ENCODE measurements around the gene KCTD7. TPM values are rescaled to one million over a fixed set of nuclear protein-coding genes. Genes with fewer than 3 reads are reported as not detected.
"Not testable (repeated sequence)": the region's sequence is repeated elsewhere in the genome, so short reads cannot be mapped to it uniquely, and the experiment has no call there.

The KCTD7 gene
- polyA plus RNA-seq, 1 donor, result 18.4 TPM

- peak; percentile 100 for DNase-seq
Observed at GRCh38 chr7:66654275-66655112, 25.8 kb downstream of the KCTD7 start.

DNA sequence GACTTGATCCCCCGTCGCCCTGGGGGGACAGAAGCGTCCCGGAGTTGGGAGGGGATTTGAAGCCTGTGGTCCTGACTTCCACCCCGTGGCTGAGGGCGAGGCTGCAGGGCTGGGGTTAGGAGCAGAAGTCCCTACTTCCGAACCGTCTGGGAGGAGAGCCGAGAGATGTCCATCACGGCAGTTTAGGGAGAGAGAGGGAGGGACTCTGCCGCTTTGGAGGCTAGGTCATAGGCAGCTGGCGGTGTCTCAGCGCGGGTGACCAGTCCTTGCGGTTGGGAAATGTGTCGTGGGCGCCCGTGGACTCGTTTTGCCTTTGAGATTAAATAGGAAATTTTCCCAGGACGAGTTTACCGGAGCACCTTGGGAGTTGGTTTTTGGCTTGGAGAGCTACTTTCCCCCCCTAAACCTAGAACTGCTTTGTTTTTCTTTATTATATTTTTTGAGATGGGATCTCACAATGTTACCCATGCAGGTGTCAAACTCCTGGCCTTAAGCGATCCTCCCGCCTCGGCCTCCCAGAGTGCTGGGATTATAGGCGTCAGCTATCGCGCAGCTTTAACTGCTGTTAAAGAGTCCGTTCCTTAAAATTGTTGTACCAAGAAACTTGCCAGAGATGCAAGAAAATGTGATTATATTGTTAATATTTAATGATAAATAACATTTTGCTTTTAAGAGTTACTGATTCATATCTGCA, 26.6 kb downstream of the KCTD7 start:
- peak; percentile 40 for DNase-seq

DNA sequence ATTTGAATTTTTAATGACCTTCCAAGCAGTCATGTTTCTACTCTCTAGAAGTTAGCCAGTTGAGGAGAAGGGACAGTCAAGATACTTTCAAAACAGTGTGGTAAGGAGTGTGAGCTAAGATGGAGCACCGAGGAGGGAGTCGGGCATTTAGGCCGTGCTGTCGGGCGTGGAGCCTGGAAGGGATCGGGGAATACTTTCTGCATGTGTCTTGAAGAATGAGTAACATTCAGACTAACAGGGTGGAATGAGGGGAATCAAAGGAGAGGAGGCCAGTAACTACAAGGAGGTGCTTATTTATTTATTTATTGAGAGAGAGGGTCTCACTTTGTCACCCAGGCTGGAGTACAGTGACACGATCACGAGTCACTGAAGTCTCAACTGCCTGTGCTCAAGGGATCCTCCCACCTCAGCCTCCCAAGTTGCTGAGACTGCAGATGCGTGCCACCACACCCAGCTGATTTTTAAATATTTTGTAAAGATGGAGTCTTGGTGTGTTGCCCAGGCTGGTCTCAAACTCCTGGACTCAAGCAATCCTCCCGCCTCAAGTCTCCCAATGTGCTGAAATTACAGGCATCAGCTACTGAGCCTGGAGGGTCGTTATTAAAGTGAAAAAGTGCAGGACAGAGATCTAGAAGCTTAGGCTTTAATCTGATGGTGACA, 27.3 kb downstream of the KCTD7 start:
- not testable (repeated sequence) for DNase-seq

DNA sequence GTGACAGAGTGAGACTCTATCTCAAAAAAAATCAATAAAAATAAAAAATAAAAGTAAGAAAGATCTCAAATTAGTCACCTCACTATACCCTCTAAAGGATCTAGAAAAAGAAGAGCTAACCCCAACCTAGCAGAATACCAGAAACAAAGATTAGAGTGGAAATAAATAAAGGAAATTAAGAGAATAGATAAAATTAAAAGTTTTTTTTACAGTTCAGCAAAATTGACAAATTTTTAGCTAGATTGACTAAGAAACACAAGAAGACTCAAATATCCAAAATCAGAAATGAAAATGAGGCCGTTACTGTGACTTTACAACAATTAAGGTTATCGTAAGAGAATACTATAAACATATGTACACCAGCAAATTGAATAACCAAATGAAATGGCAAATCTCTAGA, 29.1 kb downstream of the KCTD7 start:
- no peak for DNase-seq

DNA sequence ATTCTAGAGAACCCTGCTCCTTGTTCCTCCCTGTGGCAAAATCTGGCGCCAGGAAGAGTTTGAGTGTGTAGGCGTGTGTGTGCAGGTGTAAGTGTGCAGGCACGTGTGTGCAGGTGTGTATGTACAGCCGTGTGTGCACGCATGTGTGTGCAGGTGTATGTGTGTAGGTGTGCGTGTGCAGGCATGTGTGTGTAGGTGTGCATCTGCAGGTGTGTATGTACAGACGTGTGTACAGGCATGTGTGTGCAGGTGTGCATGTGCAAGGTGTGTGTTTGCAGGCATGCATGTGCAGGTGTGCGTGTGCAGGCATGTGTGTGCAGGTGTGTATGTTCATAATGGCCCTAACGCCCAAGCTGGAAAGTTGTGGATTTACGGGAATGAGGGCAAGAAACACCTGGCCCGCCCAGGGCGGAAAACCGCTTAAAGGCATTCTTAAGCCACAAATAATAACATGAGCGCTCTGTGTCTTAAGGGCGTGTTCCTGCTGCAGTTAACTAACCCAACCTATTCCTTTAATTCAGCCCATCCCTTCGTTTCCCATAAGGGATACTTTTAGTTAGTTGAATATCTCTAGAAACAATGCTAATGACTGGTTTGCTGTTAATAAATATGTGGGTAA, 34.1 kb downstream of the KCTD7 start:
- no peak for DNase-seq

DNA sequence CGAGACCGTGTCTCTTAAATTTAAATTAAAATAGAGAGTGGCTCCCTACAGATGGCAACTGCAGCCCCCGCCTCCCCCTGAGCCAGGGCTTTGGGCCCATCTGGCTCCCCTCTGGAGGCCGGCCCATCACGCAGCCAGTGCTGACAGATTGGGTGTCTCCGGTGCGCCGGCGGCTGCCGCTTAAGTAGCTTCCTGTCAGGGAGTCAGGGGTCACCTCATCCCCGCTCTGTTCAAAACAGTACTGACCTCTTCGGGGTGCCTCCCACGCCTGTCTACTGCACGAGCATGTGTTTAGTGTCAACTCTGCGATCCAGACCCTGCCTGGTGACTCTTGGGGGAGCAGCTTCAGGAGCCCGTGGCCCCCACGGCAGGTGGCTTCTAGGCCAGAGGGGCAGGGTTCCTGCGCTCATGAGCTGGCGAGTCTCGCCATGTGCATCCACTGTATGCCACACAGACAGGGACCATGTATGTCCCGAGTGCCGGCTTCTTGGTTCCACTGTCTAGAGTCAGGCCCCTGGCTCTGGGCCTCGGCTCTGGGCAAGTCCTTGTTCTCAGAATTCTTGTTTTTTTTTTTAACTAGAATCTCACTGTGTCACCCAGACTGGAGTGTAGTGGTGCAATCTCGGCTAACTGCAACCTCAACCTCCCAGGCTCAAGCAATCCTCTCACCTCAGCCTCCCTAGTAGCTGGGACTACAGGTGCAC, 36.1 kb downstream of the KCTD7 start:
- DNase-seq, result no peak

DNA sequence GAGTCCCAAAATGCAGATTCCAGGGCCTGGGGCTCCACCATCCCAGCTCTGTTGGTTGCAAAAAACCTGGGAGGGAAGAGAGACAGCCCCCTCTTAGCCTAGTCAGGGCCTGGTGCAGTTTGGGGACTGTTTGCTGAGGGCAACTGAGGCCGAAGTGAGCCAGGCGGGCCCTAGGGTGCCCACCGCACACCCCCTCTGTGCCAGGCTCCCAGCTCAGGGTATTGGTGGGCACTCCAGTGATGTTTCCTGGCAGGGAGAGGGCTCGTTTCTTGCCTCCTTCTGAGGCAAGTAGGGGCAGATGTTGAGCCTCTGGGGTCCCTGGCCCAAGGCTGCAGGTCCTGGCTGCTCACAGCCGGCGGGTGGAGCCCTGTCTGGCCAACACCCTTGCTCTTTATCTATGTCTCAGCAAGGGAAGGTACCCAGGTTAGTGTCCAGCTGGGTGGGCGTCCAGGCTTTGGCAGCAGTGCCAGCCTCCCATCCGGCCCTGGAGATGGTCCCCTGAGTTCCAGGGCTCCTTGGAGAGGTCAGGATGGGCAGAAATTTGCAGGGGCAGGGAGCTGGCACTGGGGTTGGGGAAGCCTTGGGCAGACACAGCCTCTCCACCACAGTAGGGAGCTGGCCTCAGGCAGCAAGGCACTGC, 37.8 kb downstream of the KCTD7 start:
- no peak for DNase-seq

GRCh38 chr7:66667023-66667728, 38.5 kb downstream of the KCTD7 start:
- no peak for DNase-seq

GRCh38 chr7:66668112-66668511, 39.4 kb downstream of the KCTD7 start:
- DNase-seq, result no peak

DNA sequence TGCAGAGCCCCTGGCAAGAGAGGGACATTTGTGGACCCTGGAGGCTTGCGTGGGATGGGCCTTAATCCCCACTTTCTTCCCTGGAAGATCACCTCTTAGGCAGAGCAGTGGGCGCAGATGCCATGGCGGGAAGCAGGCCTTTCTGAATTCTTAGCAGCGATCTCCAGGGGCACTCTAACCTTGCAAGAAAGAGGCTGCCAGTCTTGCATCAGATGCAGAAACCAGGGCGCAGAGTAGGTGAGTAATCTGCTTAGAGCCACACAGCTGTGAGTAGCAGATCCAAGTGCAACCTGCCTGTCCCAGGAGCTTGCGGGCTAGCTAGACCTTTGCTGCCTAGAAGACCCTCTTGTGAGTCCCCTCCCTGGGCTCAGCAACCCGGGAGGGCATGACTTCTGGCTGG, 40.0 kb downstream of the KCTD7 start:
- no peak for DNase-seq

DNA sequence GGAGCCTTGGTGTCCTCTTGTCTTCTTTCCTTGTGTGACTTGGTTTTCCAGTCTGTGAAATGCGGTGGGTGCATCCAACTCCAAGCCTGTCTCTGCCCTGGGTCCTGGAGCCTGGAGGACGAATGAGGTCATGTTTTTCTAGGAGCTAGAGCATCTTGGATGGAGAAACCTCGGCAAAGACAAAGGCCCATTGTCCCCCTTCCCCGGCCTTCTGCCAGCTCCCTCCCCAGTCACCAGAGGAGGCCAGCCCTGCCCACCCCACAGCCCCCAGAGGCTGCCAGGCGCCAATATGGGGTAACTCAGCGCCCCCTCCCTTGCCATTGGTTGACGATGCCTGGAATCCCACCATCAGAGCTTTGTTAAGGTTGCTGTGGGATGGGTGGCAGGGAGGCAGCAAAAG, 40.4 kb downstream of the KCTD7 start:
- DNase-seq, result no peak

DNA sequence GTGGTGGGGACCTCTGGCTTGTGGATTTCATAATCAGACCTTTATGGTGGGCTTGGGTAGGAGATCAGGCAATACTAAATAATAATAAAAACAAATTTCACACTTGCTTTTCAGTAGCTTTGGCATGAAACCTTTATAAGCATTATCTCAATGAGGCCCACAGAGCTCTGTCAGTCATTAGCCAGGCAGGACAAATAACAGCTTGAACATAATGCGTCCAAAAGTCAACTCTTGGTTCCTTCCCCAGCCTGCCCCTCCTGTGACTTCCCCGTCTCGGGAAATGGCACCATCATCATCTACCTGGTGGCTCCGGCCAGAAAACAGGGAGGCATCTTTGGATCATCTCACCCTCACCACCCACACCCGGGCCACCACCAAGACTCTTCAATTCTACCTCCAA, 40.8 kb downstream of the KCTD7 start:
- DNase-seq, result no peak

DNA sequence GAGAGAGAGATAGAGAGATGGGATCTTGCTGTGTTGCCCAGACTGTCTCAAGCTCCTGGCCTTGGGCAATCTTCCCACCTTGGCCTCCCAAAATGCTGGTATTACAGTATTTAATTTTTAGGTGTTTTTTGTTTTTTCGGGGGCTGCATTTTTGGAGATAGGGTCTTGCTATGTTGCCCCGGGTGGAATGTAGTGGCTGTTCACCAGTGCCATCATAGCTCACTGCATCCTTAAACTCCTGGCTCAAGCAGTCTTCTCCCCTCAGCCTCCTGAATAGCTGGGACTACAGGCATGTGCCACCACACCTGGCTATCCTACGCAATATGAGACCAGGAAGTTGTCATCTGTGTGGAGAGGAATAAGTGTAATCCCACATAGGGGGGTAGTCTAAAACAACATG, 42.4 kb downstream of the KCTD7 start:
- DNase-seq, result no peak

- not testable (repeated sequence) for DNase-seq
Observed at GRCh38 chr7:66671486-66671885, 42.8 kb downstream of the KCTD7 start.

DNA sequence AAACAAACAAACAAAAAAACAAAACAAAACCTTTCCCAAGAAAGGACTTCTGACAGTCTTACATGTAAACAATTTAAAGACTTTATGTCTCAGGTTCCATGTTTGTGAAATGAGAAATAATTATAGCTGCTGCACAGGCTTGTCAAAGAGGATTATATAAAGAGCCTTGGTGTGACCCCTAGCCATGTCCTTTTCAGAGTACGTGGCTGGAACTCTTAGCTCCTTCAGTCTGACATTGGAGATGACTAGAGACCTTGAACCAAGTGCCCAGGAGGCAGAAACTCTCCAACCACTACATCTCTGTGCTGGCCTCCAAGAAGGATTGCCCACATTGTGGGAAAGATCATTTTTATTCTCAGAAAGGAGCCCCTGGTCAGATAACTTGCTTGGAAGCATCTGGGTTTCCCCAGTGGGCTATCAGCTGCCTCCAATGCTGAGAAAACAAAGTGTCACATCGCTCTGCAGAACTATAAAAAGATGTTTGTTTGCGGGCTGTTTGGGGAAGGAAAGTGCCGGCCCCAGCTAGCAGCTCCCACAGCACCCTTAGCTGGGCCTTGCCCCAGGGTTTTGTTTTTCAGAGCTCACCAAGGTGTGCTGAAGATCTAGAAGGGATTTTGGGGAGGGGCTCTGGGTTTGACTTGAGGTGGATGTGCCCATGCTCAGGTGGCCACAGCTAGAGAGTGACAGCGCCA, 43.9 kb downstream of the KCTD7 start:
- DNase-seq, result not testable (repeated sequence)

DNA sequence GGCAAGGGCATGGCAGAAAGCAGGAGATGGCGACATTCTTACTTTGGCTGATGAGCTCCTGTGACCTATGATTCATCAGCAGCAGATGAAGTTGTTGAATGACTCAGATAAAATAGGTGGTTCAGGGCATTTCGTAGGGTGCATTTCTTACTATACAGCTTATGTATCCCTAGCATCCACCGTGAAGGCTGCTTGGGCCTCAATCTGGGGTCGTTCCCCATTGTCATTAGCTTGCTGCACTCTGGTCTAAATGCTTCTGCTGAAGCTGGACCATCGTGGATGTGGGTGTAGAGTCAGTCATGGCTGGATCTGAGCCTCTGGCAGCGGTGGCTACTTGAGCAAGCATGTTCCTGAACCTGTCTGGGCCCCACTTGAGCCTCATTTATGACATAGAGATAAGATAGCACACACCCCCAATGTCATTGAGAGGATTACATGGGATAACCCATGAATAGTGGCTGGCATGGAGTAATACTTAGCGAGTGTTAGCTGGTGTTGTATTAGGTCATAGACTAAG, 44.5 kb downstream of the KCTD7 start:
- DNase-seq, result not testable (repeated sequence)

DNA sequence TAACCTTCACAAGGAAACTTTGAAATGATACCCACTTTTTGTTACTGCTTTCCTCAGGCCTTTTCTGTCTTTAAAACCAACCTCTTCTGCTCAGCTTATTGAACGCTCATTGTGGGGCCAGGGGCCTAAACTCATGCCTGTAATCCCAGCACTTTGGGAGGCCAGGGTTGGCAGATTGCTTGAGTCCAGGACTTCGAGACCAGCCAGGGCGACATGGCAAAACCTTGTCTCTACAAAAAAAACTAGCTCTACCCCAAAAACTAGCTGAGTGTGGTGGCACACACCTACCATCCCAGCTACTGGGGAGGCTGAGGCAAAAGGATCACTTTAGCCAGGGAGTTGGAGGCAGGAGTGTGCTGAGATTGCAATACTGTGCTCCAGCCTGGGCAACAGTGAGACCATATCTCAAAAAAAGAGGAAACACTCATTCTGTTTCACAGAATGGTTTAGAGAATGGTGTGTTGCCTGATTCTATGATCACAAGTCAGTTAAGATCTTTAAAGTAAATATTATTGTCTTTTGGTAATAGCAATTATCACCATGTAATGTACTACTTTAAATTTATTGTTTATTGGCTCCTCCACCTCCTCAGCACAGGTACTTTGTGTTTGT, 51.1 kb downstream of the KCTD7 start:
- DNase-seq, result no peak

GRCh38 chr7:66681491-66682349, 53.0 kb downstream of the KCTD7 start:
- peak; percentile 97 for DNase-seq
